Heart left ventricle (tissue), 16 donors: ENCODE data around the gene STXBP6. TPM values are rescaled to one million over a fixed set of nuclear protein-coding genes. Genes with fewer than 3 reads are reported as not detected.
"Not testable (repeated sequence)": the region's sequence is repeated elsewhere in the genome, so short reads cannot be mapped to it uniquely, and the experiment has no call there.

Experiments used
- ATAC-seq, 4 donors: fragments of 200-7000 bp; cut with Tn5 transposase; one replicate each; pipeline ENCODE4 v1.9.1; 2020 to 2022; ENCODE audit warnings: moderate library complexity in 4 of 4, mild to moderate bottlenecking in 3 of 4, moderate number of reproducible peaks in 1 of 4
- DNase-seq, 5 donors: peaks; one replicate each; pipeline ENCODE4 v3.0.0-alpha.2; 2020
- H3K27ac ChIP-seq, 12 donors: fragments of 200-600 bp; sonication (generic) in 4 of 12; one replicate each; pipeline versions ENCODE4 v1.5.0 to v1.8.0; 2016 to 2022; ENCODE audit warnings: mild to moderate bottlenecking in 2 of 12
- H3K27me3 ChIP-seq, 9 donors: fragments of 200-600 bp; sonication (generic) in 2 of 9; one replicate each; pipeline versions ENCODE4 v1.5.1 to v1.8.0; 2016 to 2022; ENCODE audit warnings: mild to moderate bottlenecking in 3 of 9
- H3K36me3 ChIP-seq, 9 donors: fragments of 200-600 bp; sonication (generic) in 2 of 9; one replicate each; pipeline versions ENCODE4 v1.5.0 to v1.8.0; 2018 to 2022; ENCODE audit warnings: mild to moderate bottlenecking in 2 of 9
- H3K4me1 ChIP-seq, 12 donors: fragments of 200-600 bp; sonication (generic) in 4 of 12; one replicate each; pipeline versions ENCODE4 v1.5.0 to v1.8.0; 2016 to 2022; ENCODE audit warnings: mild to moderate bottlenecking in 3 of 12
- H3K4me3 ChIP-seq, 12 donors: fragments of 200-600 bp; sonication (generic) in 4 of 12; one replicate each; pipeline versions ENCODE4 v1.5.0 to v1.8.0; 2017 to 2022; ENCODE audit warnings: mild to moderate bottlenecking in 9 of 12, moderate library complexity in 4 of 12
- H3K9me3 ChIP-seq, 12 donors: fragments of 200-600 bp; sonication (generic) in 4 of 12; one replicate each; pipeline versions ENCODE4 v1.5.0 to v1.8.0; 2016 to 2022; ENCODE audit warnings: mild to moderate bottlenecking in 1 of 12
- CTCF ChIP-seq, 12 donors: fragments of 200-600 bp; sonication (generic) in 4 of 12; IDR thresholded peaks; one replicate each; pipeline versions ENCODE4 v1.5.0 to v1.8.0; 2018 to 2022; ENCODE audit warnings: antibody characterized with exemption in 12 of 12, mild to moderate bottlenecking in 5 of 12
- POLR2A ChIP-seq, 2 donors: fragments of 450-650 bp; IDR thresholded peaks; one replicate each; pipeline ENCODE4 v1.6.1; 2017; ENCODE audit warnings: antibody characterized with exemption in 2 of 2, mild to moderate bottlenecking in 2 of 2, moderate library complexity in 2 of 2
- WGBS, 4 donors: extraction: QIAGEN DNeasy Blood & Tissue Kit in 2 of 4; methylation state at CpG; one replicate each; pipeline versions ENCODE4 v1.1.5 to v1.1.7; 2013 to 2018; 5-methylcytosine and 5-hydroxymethylcytosine counted together
- intact Hi-C, 10 donors: fragments of 100-400 bp; cut with DNase I; formaldehyde crosslinking; loops; one replicate each; pipeline versions ENCODE4 v1.11.1 to v1.14.2; 2022
- polyA plus RNA-seq, 2 donors: library from polyadenylated mRNA; stranded (reverse); fragments of 200-250 nt; gene quantifications; one replicate each; pipeline ENCODE4 v1.2.3, GENCODE V29; 2013
- total RNA-seq, 9 donors: library from RNA; depleted of rRNA in 2 of 9; stranded (reverse); fragments of >200 nt in 2 of 9; fragmentation: NEBNext Ultra II Directional in 3 of 9; extraction: Animal tissue kit (Norgen Biotek cat#: 25700) in 3 of 9; gene quantifications; one replicate each; pipeline versions ENCODE4 v1.1.0 to v1.2.4, GENCODE V29; 2016 to 2023
- donor health status: ischemic (EF 13 %, LVEDD 7.1; RV severe dilation, severe dysfunction).
- donor health status: healthy with polysubstance abuse.
- donor health status: DM: no; HTN: yes; CAD: no.
- donor health status: DM: no; HTN: no; CAD: no.
- donor health status: ischemic (EF 25% LVEDD 6.9; RV normal size, moderate dysfunction).
- donor health status: ischemic (EF 25% LVEDD 5.7; RV mildly dilated, moderate dysfunction).
- donor health status: healthy.
- donor health status: DM: yes; HTN: yes; CAD: no.
- donor health status: ischemic (EF 35%, LVEDD 5.7; RV mildly dilated, moderate dysfunction).
- donor health status: nonischemic (EF 11% LVEDD 7.7; RV severe dilation, severe dysfunction).
- donor health status: DM: yes; HTN: yes; CAD: no.
- donor health status: PGD.
- donor health status: ischemic (EF 29% LVEDD 5.4; RV normal size, mild dysfunction).
- donor health status: nonischemic (EF 23%, LVEDD 6.1; RV moderate dilation, normal function).

The STXBP6 gene
- total and polyA plus RNA-seq, 11 donors: 12.5 to 57.3 (median 23.7) TPM

- intact Hi-C loops: no loop called here
- ATAC-seq (peak; percentile 71 to 97 (median 81)), DNase-seq (peak in 1 of 5 donors; percentile 19)
- TF ChIP-seq CTCF (IDR thresholded peaks at IDR 0.05) (no peak), POLR2A (IDR thresholded peaks at IDR 0.05) (no peak)
- peaks cover 0 to 20% (median 9%) of the 10 kb centered on the region in 12 donors for H3K4me1 ChIP-seq
- H3K4me3 ChIP-seq: no peak overlapping the region
- H3K9me3 ChIP-seq: peaks cover 0 to 9% (median 0%) of the 10 kb centered on the region in 12 donors
- WGBS, 4 donors: 27 to 40% (median 33%) methylated on average over 6 of the region's 6 CpGs
- H3K27me3 ChIP-seq: no peaks in the 10 kb centered on the region
- no peaks in the 10 kb centered on the region for H3K36me3 ChIP-seq
- peak overlapping the region in 9 of 12 donors; percentile 57 to 81 (median 73) for H3K27ac ChIP-seq
Measured at GRCh38 chr14:24774187-24774915, 275.6 kb downstream of the STXBP6 start.

GRCh38 chr14:24773564-24773963, 276.4 kb downstream of the STXBP6 start:
- 43 to 77% (median 53%) methylated on average over 1 of the region's 1 CpG for WGBS, 4 donors
- Histone ChIP-seq H3K4me1 (peaks cover 0 to 20% (median 9%) of the 10 kb centered on the region in 12 donors), H3K27ac (peak overlapping the region in 4 of 12 donors; percentile 66 to 81 (median 79))
- H3K4me3 ChIP-seq, intact Hi-C loops, ATAC-seq, DNase-seq, H3K9me3 ChIP-seq, H3K27me3 ChIP-seq, H3K36me3 ChIP-seq: not testable (repeated sequence)

- Histone ChIP-seq H3K9me3 (peaks cover 0 to 9% (median 0%) of the 10 kb centered on the region in 12 donors), H3K4me3 (no peak overlapping the region), H3K36me3 (no peaks in the 10 kb centered on the region), H3K27ac (no peak overlapping the region), H3K27me3 (peaks cover 0 to 3% (median 0%) of the 10 kb centered on the region in 9 donors), H3K4me1 (peaks cover 0 to 5% (median 0%) of the 10 kb centered on the region in 12 donors)
- WGBS, 4 donors: 52 to 56% (median 54%) methylated on average over 2 of the region's 2 CpGs
- no peak for TF ChIP-seq POLR2A (IDR thresholded peaks at IDR 0.05)
- no peak for TF ChIP-seq CTCF (IDR thresholded peaks at IDR 0.05)
- intact Hi-C loops: no loop called here
- DNase-seq: no peak
- ATAC-seq: no peak
Measured at GRCh38 chr14:24766434-24766833, 283.5 kb downstream of the STXBP6 start.

- no peaks in the 10 kb centered on the region for H3K27me3 ChIP-seq
- no peak for DNase-seq
- TF ChIP-seq POLR2A (IDR thresholded peaks at IDR 0.05): no peak
- no peak for TF ChIP-seq CTCF (IDR thresholded peaks at IDR 0.05)
- H3K4me1 ChIP-seq: no peaks in the 10 kb centered on the region
- H3K27ac ChIP-seq: no peak overlapping the region
- intact Hi-C loops: no loop called here
- H3K9me3 ChIP-seq: no peaks in the 10 kb centered on the region
- WGBS, 4 donors: 69 to 81% (median 75%) methylated on average over 2 of the region's 2 CpGs
- H3K36me3 ChIP-seq: no peaks in the 10 kb centered on the region
- no peak overlapping the region for H3K4me3 ChIP-seq
- no peak for ATAC-seq
Measured at GRCh38 chr14:24761141-24761540, 288.8 kb downstream of the STXBP6 start.
